Fibroblast of skin of left quadriceps (primary cell): ENCODE data around the gene NFAM1.

Source experiments
- DNase-seq, 2 experiments: peaks; one replicate each; pipeline ENCODE4 v3.0.0-alpha.2; 2013; ENCODE audit warnings: low read depth in 2 of 2

NFAM1 gene

GRCh38 chr22:42335839-42336378 lies 96.3 kb downstream of the NFAM1 start:
- no peak for DNase-seq

- DNase-seq: no peak
Observed at GRCh38 chr22:42334875-42335512, 97.2 kb downstream of the NFAM1 start.

- DNase-seq: no peak
Observed at GRCh38 chr22:42333544-42333943, 98.7 kb downstream of the NFAM1 start.

GRCh38 chr22:42332089-42332488 lies 100.1 kb downstream of the NFAM1 start:
- DNase-seq: no peak

GRCh38 chr22:42331014-42331413 lies 101.2 kb downstream of the NFAM1 start:
- no peak for DNase-seq
